Lung (tissue), 12 donors: ENCODE measurements around the gene GIGYF2. TPM values are rescaled to one million over a fixed set of nuclear protein-coding genes. Genes with fewer than 3 reads are reported as not detected.

ENCODE experiments used
- ATAC-seq: fragments of 200-7000 bp; cut with Tn5 transposase; one replicate; pipeline ENCODE4 v1.9.1; 2020; ENCODE audit warnings: moderate number of reproducible peaks; ENCODE audit not compliant: insufficient read depth, low FRiP score
- DNase-seq, 3 donors: peaks; one replicate each; pipeline ENCODE4 v3.0.0-alpha.2; 2013 to 2017
- H3K27ac ChIP-seq, 2 donors: one replicate each; pipeline ENCODE4 v1.5.1; 2013; ENCODE audit warnings: mild to moderate bottlenecking in 2 of 2, moderate library complexity in 2 of 2, control low read depth in 1 of 2, inconsistent platforms in 1 of 2, low read depth in 1 of 2, low read length in 1 of 2
- H3K27me3 ChIP-seq, 3 donors: one replicate each; pipeline ENCODE4 v1.5.1; 2013; ENCODE audit warnings: low read length in 2 of 3; ENCODE audit not compliant: control insufficient read depth in 3 of 3, insufficient read depth in 3 of 3
- H3K36me3 ChIP-seq, 4 donors: one replicate each; pipeline ENCODE4 v1.5.1; 2013; ENCODE audit warnings: low read length in 4 of 4, mild to moderate bottlenecking in 1 of 4, moderate library complexity in 1 of 4; ENCODE audit not compliant: control insufficient read depth in 4 of 4, insufficient read depth in 4 of 4
- H3K4me1 ChIP-seq, 5 donors: one replicate each; pipeline ENCODE4 v1.5.1; 2013; ENCODE audit warnings: low read length in 5 of 5, mild to moderate bottlenecking in 2 of 5, moderate library complexity in 1 of 5; ENCODE audit not compliant: control insufficient read depth in 5 of 5, insufficient read depth in 5 of 5
- H3K4me3 ChIP-seq: one replicate; pipeline ENCODE4 v1.5.1; 2013; ENCODE audit warnings: mild to moderate bottlenecking, control low read depth, moderate library complexity
- H3K9ac ChIP-seq, 2 donors: one replicate each; pipeline ENCODE4 v1.5.1; 2013; ENCODE audit warnings: low read length in 2 of 2, control low read depth in 1 of 2; ENCODE audit not compliant: insufficient read depth in 1 of 2
- H3K9me3 ChIP-seq, 4 donors: one replicate each; pipeline ENCODE4 v1.5.1; 2013; ENCODE audit warnings: low read length in 3 of 4, mild to moderate bottlenecking in 1 of 4, moderate library complexity in 1 of 4; ENCODE audit not compliant: control insufficient read depth in 4 of 4, insufficient read depth in 3 of 4
- WGBS, 2 donors: extraction: QIAGEN DNeasy Blood & Tissue Kit; methylation state at CpG; one replicate each; pipeline ENCODE4 v1.1.7; 2013; 5-methylcytosine and 5-hydroxymethylcytosine counted together
- polyA plus RNA-seq, 2 donors: library from polyadenylated mRNA; stranded (reverse); fragments of 200-250 nt; gene quantifications; one replicate each; pipeline ENCODE4 v1.2.1, GENCODE V29; 2013
- total RNA-seq, 2 donors: library from RNA; depleted of rRNA in 1 of 2; stranded (reverse); fragments of >200 nt in 1 of 2; gene quantifications; one replicate each; pipeline ENCODE4 v1.2.1, GENCODE V29; 2014 to 2021
- TF ChIP-seq, protein P1 (sequence below): IDR thresholded peaks from 2 replicates; pipeline ENCODE4 v1.5.1; 2012; ENCODE audit warnings: mild to moderate bottlenecking; ENCODE audit errors: control extremely low read depth, extremely low read depth
- donor health status: control.
- donor health status: control.
- donor health status: Bipolar disorder and iron deficiency.
- donor health status: healthy.
- donor health status: DM: yes; HTN: yes; CAD: no.

GIGYF2 gene
- total and polyA plus RNA-seq, 4 donors, result 15.9 to 145 (median 37.3) TPM

DNA sequence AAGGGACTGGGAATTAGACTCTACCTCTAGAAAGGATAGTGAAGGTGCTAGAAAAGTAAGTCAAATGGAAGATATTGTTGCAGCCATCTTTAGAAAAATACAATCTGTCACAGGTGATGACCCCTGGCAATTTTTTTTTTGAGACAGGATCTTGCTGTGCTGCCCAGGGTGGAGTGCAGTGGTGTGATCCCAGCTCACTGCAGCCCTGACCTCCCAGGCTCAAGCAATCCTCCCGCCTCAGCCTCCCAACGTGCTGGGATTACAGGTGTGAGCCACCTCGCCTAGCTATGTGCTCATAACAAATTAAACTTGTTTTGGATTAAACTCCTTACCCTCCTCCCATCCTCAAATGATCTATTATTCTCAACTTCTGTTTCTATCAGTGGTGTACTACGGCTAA is 3.8 kb upstream of the GIGYF2 start:
- ATAC-seq, result no peak
- TF ChIP-seq, protein P1, sequence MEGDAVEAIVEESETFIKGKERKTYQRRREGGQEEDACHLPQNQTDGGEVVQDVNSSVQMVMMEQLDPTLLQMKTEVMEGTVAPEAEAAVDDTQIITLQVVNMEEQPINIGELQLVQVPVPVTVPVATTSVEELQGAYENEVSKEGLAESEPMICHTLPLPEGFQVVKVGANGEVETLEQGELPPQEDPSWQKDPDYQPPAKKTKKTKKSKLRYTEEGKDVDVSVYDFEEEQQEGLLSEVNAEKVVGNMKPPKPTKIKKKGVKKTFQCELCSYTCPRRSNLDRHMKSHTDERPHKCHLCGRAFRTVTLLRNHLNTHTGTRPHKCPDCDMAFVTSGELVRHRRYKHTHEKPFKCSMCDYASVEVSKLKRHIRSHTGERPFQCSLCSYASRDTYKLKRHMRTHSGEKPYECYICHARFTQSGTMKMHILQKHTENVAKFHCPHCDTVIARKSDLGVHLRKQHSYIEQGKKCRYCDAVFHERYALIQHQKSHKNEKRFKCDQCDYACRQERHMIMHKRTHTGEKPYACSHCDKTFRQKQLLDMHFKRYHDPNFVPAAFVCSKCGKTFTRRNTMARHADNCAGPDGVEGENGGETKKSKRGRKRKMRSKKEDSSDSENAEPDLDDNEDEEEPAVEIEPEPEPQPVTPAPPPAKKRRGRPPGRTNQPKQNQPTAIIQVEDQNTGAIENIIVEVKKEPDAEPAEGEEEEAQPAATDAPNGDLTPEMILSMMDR, result no peak
- Histone ChIP-seq H3K9ac (no peak overlapping the region), H3K36me3 (peaks cover 0 to 1% (median 0%) of the 10 kb centered on the region in 4 donors), H3K27ac (no peak overlapping the region), H3K4me1 (peaks cover 0 to 6% (median under 1%) of the 10 kb centered on the region in 5 donors), H3K9me3 (no peaks in the 10 kb centered on the region), H3K27me3 (no peaks in the 10 kb centered on the region), H3K4me3 (no peak overlapping the region)
- no peak for DNase-seq
- WGBS, 2 donors, result 87 to 92% methylated on average over 4 of the region's 4 CpGs

DNA sequence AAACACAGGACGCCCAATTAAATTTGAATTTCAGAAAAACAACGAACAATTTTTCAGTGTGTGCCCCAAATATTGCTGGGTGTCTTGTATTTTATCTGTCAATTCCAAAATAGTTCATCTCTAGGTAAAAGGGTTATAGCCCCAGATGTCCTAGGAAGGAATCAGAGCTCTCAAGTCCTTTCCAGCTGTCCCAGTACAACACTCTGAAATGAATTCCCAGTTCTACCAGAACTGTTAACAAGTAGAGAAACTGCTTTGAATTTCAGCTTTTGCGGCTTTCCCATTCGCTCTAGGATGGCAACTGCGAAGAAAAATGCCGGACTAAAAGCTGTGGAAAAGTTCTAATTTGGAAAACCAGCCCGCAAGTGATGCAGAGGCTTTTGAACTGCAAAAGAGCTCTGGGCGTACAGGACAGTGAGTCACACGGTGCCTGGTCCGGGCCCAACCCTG is 497 bp upstream of the GIGYF2 start:
- TF ChIP-seq, protein P1, result no peak
- peaks cover 0 to 21% (median 14%) of the 10 kb centered on the region in 5 donors for H3K4me1 ChIP-seq
- 45 to 53% methylated on average over 10 of the region's 10 CpGs for WGBS, 2 donors
- H3K36me3 ChIP-seq, result peaks cover 0 to 5% (median 0%) of the 10 kb centered on the region in 4 donors
- peak overlapping the region; percentile 44 for H3K4me3 ChIP-seq
- DNase-seq, result no peak
- no peaks in the 10 kb centered on the region for H3K9me3 ChIP-seq
- ATAC-seq, result no peak
- no peaks in the 10 kb centered on the region for H3K27me3 ChIP-seq
- peak overlapping the region in 1 of 2 donors; percentile 30 for H3K9ac ChIP-seq
- peak overlapping the region; percentile 63 to 67 for H3K27ac ChIP-seq

GRCh38 chr2:232697807-232698110 is 628 bp downstream of the GIGYF2 start:
- ATAC-seq (peak; percentile 3), DNase-seq (no peak)
- Histone ChIP-seq H3K9ac (peak overlapping the region; percentile 87 to 90), H3K4me3 (peak overlapping the region; percentile 100), H3K36me3 (peaks cover 0 to 5% (median 0%) of the 10 kb centered on the region in 4 donors), H3K4me1 (peaks cover under 1 to 21% (median 14%) of the 10 kb centered on the region in 5 donors), H3K27me3 (no peaks in the 10 kb centered on the region), H3K9me3 (no peaks in the 10 kb centered on the region), H3K27ac (peak overlapping the region; percentile 93 to 98)
- WGBS, 2 donors, result 0% methylated on average over 11 of the region's 11 CpGs
- TF ChIP-seq, protein P1, result no peak

GRCh38 chr2:232698556-232699091 is 1.5 kb downstream of the GIGYF2 start:
- Histone ChIP-seq H3K9me3 (no peaks in the 10 kb centered on the region), H3K9ac (peak overlapping the region; percentile 87 to 90), H3K36me3 (peaks cover 0 to 5% (median under 1%) of the 10 kb centered on the region in 4 donors), H3K27ac (no peak overlapping the region), H3K4me3 (no peak overlapping the region), H3K27me3 (no peaks in the 10 kb centered on the region), H3K4me1 (peaks cover 2 to 21% (median 18%) of the 10 kb centered on the region in 5 donors)
- TF ChIP-seq, protein P1, result no peak
- 57 to 60% methylated on average over 4 of the region's 4 CpGs for WGBS, 2 donors
- ATAC-seq, result no peak
- DNase-seq, result no peak
